Measurements from ENCODE around the gene ADCY6.

Gene ADCY6

DNA sequence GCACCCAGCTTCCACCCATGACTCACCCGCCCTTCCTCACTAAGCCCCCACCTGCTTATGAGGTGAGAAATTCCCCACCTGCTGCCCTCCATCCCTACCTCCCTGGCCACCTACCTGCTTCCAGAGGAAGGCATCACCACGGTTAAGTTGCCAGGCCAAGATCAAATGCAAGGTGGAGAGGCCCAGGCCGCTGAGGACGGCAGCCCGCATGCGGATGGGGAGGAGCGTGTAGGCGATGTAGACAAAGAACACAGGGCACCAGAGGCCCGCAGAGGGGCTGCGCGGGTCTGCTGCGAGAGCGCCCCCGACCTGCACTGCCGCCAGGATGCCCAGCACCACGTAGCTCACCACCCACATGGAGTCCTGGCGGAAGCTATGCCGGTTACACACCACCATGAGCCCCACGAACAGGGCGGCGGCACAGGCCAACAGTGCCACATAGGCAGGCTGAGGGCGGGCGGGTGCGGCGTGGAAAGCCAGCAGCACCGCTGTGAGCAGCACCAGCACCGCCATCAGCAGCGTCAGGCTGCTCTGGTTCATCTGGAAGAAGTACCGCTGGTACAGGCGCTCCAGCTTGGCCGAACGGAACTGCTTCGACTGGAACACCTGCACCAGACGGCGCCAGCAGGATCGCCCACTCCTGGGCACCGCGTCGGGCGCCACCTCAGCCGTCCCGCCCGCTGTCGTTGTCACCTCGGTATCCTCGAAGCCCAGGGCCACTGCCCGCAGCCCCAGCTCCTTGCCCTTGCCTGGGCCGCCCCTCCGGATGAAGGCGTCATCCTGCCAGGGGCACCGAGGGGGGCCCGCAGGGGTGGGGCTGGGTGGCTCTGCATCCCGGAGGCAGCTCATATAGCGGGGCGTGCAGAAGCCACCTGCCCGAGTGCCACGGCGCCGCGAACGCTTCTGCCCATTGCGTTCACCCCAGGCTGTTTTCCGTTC, 6.2 kb downstream of the ADCY6 start:
- DNase-seq = no peak

- DNase-seq = no peak
These were observed 7.0 kb downstream of the ADCY6 start for GRCh38 chr12:48781750-48782456.

- no peak for DNase-seq
These were observed 8.4 kb downstream of the ADCY6 start for GRCh38 chr12:48780381-48781025.

DNA sequence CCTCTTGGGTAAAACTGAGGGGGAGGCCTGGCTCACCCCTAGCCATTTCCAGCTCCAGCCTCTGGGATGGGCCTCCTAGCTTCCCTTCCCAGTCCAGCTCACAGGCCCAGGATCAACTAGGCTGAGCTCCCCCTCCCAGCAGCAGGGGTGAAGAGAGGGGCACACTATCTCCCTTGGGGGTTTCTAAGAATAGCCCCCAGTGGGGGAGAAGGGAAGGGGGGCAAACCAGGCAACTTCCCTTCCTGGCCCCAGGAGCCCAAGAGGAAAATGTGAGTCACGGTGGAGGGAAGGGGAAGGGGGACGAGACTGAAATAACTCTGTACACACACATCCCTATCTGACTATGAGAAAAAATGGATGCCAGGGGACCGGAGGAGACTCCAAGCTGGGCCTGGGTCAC, 9.0 kb downstream of the ADCY6 start:
- DNase-seq = no peak

- no peak for DNase-seq
These were observed 11.1 kb downstream of the ADCY6 start for GRCh38 chr12:48777501-48778400.

- no peak for DNase-seq
These were observed 11.9 kb downstream of the ADCY6 start for GRCh38 chr12:48776956-48777355.

GRCh38 chr12:48775991-48776649, 12.8 kb downstream of the ADCY6 start:
- no peak for DNase-seq

- no peak for DNase-seq
These were observed 13.6 kb downstream of the ADCY6 start for GRCh38 chr12:48775299-48775698.

GRCh38 chr12:48774516-48774915, 14.4 kb downstream of the ADCY6 start:
- no peak for DNase-seq

DNA sequence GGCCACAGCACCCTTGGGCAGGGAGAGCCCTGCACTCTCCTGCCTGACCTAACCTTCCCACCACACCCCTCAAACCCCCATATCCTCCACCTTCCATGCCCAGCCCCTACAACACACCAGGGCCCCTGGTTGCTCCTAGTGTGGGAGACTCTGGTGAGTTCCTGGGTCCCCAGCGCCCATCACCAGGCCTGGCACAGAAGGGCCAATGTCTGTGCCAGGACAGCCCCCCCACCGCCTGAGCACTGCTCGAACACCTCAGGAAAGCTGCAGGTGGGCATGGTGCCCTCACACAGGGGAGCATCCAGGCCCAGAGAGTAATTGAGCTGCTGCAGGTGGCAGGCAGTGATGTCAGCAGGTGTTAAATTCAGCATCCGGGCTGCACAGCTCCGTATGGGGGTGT, 15.2 kb downstream of the ADCY6 start:
- no peak for DNase-seq

DNA sequence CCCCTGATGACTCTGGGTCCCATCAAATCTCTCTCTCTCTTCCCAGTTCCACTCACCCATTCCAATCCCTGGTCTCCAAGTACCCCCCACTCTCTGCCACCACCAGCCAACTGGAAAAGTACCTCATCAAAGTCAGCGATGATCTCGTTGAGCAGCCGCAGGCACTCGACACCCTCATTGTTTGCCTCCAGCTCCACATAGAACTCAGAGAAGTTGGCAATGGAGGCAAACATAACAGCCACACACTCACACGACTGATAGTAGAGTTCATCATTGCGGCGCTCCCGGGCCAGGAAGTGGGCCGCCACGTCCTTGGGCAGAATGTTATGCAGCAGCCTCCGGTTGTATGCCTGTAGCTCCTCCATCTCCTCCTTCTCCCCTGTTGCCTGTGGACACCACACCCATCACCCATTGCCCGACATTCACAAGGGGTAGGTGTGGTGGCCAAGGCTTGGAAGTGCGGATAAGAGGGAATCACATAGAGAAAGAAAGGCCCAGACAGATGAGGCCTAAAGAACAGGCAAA, 17.2 kb downstream of the ADCY6 start:
- DNase-seq = no peak

DNA sequence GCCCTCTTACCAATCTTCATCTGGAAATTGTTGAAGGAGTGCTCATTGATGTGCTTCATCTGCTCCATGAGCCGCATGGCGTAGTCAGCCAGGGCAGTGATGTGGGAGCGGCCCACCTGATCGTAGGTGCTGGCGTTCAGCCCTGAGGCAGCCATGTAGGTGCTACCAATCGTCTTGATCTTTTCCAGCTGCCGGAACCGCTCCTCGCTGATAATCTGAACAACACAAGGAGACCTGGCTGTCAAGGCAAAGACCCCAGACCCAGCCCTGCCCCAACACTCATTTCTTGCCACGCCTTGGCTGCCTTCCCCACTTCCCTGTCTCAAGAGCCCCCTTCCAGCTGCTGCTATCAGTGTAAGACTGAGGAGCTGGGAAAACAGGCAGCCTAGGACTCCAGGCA, 18.1 kb downstream of the ADCY6 start:
- DNase-seq = no peak

- DNase-seq = no peak
These were observed 20.2 kb downstream of the ADCY6 start for GRCh38 chr12:48768736-48769135.

- DNase-seq = no peak
These were observed 20.7 kb downstream of the ADCY6 start for GRCh38 chr12:48768147-48768546.

DNA sequence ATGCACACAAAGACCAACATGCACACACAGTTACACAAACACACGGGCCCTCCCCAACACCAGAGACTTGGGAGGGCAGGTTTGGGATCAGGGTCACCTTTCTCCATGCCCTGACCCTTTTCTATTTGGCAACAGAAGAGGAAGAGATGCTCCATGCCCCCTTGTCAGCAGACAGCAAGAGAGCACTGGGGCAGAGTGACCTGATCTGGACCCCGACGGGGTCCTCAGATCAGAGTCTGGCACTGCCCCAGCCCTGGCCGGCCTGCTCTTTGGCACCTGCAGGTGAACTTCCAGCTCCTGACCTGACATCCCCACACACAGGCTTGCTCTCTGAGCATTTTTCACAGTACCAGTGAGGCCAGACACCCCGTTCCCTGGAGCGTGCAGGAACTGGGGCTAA, 21.4 kb downstream of the ADCY6 start:
- DNase-seq = no peak

GRCh38 chr12:48767047-48767446, 21.8 kb downstream of the ADCY6 start:
- no peak for DNase-seq

DNA sequence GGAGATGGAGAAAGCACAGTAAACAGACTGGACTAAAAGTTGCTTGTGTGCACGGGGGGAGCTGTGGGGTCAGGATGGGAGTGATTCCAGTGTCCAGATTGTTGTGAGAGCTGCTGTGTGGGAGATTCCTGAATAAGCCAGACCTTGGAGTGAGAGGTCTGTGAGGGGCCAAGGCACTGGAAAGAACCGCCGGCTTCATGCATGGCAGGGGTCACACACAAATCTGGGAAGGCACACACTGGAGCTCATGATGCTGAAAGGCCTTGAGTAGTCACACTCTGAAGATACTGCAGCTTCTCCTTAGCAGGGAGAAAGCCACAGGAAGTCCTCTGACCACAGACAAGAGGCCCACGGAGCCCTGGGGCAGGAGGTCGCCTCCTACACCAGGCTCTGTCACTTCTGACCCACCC, 23.1 kb downstream of the ADCY6 start:
- no peak for DNase-seq

DNA sequence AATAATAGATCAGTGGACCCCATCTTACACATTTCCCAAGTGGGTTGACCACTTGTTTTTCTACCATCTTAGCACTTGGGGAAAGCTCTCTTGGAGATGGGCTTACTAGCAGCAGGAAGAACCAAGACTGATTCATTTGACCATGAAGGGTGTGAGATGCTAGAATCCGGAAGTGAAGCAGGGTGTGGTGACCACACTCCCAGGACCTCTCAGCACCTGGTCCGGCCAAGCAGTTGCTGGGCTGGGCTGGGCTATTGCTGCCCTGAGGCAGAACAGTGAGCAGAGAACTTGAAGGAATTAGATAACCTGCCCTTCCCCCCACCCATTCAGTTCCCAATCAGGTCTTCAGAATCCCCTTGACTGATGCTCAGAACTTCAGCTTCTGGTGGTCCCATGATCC, 24.4 kb downstream of the ADCY6 start:
- DNase-seq = no peak

- DNase-seq = no peak
These were observed 30.2 kb downstream of the ADCY6 start for GRCh38 chr12:48758737-48759136.

GRCh38 chr12:48758186-48758585, 30.7 kb downstream of the ADCY6 start:
- no peak for DNase-seq

DNA sequence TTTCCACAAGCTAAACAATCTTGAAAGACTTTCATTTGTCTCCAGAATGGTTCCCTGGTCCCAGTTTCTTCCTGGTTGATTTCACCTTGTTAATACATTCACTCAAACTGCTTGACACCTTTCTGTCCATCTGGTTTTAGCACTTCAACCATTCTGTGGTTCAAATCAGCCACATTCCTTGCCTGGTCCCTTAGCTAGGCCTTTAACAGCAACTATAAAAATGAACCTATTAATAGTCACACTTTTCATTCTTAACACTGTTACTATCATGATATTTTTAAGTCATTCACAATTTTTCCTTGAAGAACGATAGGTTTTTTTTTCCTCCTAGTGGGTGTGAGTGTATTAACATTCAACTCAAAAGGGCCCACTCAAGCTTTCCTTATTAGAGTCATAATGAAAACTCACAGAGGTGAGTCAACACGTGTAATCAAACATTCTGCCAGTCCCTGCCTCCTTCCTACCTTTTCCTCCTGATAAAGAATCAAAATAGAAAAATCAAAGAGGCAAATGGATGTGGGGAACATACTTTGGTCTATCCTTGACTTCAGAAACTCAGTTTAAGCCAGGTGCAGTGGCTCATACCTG, 38.0 kb downstream of the ADCY6 start:
- no peak for DNase-seq

Measured in CD4-positive, alpha-beta T cell treated with Interleukin-6 for 4 hours (primary cell).